NCI-H1417 (cell line): ENCODE results near the gene COPRS.
"Not testable (repeated sequence)": the region's sequence is repeated elsewhere in the genome, so short reads cannot be mapped to it uniquely, and the experiment has no call there.

ENCODE experiments used
- DNase-seq, 3 experiments: peaks; one replicate each; lab custom pipeline; 2025; lab: John Stamatoyannopoulos, UW

COPRS gene

DNA sequence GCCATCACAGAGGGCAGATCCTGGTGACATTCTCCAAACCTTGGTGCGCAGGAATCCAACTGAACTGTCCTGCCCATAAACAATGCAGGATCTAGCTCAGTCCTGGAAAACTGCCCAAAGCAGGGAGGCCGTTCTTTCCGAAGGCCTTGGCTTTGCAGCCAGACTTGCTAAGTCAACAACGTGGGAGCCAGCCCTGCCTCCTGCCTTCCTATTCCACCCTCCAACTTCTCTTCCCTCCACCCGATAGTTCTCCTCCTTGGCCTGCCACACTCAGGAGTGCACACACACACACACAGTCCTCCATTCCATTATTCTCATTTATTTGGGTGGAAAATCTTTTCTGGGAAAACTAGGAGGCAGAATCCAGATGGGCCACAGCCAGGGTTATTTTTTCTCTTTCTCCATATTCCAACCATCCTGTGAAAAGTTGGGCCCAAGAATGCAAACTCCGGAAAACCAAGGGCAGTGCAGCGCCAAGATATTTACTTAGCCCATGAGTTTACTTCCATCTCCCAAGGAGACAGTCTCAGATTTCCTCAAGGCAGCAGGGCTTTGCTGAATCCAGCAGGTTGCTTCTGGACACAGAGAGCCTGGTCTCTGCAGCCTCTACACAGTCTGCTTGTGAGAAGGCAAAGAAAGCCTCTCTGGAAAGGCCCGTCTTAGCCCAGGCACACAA, 15.8 kb downstream of the COPRS start:
- no peak for DNase-seq

DNA sequence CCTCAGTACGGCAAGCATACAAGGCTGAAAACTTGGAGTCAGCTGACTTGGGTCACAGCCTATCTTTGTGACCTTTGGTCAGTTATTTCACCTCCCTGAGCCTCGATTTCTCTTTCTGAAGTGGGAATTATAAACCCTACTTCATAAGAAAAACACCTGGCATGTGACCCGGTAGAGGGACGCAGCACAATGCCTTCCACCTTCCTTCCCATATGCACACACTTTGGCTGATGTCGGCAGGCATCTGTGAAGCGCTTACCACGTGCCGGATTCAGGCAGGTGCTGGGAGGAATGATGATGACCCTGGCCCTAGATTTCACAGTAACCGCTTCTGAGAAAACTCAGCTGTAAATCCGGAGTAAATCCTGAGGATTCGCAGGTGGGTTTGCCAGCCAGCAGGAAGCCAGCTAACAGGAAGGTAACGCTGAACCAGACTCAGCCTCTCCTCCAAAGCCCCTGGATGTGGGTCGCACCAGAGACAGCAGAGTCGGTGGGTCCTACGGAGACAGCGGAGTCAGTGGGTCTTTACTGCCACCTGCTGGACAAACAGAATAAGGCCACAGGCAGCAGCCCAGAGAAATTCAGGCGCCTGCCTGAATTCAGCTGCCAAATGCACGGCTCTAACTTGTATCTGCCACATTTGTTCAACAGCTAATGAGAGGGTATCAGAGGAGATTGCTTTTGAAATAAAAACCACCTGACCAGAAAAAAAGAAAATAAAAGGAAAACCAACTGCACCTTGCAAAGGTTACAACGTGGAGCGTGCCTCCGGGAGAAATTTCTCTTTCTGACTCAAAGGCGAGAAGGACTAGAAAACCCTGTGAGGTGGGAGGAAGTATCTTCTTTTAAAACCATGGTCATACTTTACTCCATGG, 16.6 kb downstream of the COPRS start:
- DNase-seq = peak; percentile 56 to 91 (median 69)

DNA sequence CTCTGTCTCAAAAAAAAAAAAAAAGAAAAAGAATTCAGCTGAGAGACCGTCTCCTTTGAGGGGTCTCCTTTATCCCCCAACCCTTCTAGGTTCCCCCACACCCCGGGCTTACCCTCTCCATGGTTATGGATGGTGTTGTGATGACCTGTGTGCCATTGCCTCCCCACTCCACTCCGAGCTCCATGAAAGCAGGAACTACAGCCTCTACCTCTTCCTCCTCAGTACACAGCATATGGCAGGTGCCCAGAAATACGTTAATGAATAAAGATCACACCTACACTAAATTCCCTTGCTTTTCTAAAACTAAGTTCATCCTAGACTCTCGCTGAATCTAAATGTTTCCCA, 17.2 kb downstream of the COPRS start:
- DNase-seq = no peak

DNA sequence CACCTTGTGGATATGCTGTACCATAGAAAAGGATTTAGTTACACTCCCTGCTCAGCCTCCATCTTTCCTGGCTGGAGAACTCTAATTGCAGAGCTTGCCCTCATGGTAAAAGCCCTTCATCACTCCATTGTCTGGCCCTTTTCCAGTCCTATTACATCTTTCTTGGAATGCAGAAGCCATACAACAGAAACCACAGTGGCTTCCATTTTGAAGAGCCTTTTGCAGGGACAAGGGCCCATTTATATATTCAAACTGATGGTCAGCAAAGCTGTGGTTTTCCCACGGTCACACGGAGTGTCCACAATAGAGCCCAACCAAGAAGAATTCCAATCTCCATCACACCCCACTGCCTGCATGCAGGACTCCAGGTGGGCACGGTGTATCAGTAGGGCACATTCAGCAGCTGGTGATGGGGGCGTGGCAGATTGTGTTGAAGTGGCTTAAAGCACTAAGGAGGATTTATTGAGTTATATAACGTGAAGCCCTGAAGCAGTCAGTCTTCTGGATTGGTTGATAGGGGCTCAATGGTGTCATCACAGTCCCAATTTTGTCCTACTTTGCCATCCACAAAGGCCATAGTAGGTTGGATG, 20.3 kb downstream of the COPRS start:
- DNase-seq = peak in 2 of 3 experiments; percentile 8 to 25

- no peak for DNase-seq
Observed at GRCh38 chr17:31835984-31836383, 23.1 kb downstream of the COPRS start.

DNA sequence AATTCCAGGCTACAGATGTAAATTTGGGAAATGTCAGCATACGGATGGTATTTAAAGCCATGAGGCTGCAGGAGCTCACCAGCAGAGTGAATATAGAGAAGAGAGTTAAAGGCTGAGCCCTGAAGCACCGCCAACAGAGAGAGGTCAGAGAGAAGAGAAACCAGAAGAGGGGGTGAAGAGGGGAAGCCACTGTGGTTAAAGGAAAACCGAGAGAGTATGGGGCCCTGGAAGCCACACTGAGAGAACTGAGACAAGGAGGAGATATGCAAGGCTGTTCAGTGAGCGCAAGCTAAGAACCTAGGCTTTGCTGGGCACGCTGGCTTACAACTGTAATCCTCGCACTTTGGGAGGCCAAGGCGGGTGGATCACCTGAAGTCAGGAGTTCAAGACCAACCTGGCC, 24.6 kb downstream of the COPRS start:
- no peak for DNase-seq

GRCh38 chr17:31832746-31833145, 26.3 kb downstream of the COPRS start:
- no peak for DNase-seq

DNA sequence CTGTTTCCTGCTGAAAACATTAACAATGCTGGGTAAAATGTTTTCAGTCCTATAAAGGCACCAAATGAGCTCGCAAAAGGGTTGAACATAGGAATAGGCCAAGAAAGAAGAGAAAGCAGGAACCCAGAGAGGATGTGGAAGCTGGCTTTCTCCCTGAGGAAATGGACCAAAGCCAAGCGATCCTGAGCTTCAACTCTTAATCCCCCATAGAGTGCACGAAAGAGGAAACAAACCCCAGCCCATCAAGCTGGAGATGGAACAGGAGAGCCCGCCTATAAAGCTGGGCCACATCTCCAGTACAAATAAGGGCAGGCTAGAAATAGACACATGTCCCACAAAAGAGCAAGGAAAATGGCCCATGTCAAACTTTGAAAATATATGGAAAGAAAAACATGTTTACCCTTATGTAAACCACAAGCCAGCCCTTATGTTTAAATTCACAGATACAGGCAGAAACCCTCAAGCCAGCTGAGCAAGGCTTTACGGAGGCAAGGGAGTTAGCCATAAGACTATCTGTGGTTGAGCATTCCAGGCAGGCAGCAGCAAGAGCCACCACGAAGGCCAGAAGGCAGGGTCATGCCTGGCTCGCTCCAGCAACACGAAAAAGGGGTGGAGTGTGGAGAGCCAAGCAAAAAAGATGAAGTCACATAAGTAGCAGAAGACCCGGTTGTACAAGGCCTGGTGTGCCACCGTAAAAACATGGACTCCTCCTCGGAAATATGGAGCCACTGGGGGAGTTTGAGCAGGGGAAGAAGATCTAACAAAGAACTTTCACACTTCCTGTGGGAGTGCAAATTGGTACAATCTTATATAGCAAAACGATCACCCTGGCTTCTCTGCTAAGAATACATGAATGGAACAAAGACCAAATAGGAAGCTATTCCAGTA, 27.8 kb downstream of the COPRS start:
- no peak for DNase-seq

DNA sequence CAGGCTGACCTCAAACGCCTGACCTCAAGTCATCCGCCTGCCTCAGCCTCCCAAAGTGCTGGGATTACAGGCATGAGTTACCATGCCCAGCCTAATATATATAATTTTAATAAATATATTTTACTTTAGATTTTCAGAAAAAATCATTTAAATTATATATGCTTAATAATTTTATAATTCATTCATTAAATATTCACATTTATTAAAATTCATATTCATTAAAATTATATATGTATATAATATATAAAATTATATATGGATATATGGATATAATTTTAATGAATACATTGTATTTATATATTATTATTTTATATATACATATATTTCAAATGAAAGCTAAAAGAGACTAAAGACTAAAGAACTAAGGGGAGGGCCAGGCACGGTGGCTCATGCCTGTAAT, 29.4 kb downstream of the COPRS start:
- no peak for DNase-seq

DNA sequence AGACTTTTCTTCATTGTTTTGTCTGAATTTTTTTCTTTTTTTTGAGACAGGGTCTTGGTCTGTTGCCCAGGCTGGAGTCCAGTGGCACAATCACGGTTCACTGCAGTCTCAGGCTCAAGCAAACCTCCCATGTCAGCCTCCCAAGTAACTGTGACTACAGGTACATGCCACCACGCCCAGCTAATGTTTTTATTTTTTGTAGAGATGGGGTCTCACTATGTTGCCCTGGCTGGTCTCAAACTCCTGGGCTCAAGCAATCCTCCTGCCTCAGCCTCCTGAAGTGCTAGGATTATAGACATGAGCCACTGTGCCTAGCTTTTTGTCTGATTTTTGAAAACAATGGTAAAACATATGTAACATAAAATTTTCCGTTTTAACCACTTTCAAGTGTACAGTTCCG, 30.1 kb downstream of the COPRS start:
- not testable (repeated sequence) for DNase-seq

- no peak for DNase-seq
Observed at GRCh38 chr17:31825961-31826691, 32.9 kb downstream of the COPRS start.

DNA sequence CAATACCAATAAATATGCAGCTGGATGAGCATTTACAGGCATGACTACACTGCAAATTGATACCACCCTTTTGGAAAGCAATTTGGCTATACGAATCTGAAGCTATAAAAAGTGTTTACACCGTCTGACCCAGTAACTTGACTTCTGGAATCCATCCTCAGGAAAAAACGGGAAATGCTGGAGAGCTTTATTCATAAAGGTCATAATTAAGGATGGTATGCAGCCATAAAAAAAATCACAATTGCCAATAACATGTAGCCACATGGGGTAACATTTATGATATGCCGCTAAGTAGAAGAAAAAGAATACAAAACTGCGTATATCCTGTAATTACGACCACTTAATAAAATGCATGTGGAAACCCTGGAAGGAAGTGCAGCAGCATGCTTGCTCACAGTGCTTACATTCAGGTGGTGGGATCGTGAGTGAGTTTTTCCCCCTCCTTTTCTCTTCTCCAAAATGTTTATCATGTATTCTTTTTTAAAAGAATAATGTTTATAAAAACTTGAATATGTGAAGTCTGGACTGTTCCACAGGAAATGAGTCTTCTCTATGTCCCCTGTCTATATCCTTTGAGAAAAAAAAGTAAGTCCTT, 34.2 kb downstream of the COPRS start:
- peak in 1 of 3 experiments; percentile 47 for DNase-seq

DNA sequence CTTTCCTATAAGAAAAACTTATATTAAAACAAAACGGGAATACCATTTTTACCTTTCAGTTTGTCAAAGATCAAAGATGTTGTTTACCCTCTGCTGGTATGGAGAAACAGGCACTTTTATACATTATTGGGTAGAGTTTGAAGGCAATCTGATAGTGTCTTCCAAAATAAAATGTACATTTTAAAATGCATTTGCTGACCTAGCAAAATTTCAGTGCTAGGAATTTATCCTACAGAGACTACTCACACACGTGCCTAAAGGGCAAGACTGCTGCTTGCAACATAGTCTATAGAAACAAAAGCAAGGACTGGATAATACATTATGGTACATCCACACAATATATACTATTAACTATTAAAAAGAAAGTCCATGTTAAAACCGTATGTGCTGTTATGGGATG, 36.0 kb downstream of the COPRS start:
- DNase-seq = no peak

DNA sequence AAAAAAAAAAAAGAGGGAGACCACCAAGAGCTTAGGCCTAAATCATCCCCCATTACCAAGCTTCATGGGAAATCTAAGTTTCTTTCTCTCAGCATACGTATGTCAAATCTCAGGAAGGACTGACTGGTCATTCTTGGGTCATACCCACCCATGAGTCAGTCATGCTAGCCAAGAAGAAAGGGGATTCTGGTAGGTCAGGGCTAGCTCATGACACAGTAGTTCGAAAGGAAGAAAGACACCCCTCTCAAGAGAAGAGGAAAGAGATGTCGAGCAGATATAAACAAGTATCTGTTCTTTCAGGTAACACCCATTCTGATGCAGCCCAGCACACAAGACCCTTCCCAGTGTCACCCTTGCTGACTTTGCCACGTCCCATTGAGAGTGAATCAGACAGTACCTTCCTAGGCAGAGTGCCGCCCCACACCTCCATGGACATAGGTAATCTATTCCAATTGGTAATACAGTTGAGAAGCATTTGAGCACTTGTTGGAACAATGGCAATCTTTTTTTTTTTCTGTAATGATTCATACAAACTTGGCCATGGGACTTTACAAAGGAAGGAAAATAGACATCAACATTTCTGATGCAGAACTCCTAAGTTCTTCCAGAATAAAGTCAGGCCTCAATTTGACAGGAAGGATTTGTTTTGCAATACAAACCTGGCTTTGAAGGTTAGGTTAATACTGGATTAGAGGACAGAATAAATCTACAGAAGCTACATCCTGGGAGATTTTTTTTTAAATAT, 38.2 kb downstream of the COPRS start:
- DNase-seq = no peak

GRCh38 chr17:31819578-31819977, 39.5 kb downstream of the COPRS start:
- no peak for DNase-seq

GRCh38 chr17:31818863-31819262, 40.2 kb downstream of the COPRS start:
- DNase-seq = not testable (repeated sequence)

DNA sequence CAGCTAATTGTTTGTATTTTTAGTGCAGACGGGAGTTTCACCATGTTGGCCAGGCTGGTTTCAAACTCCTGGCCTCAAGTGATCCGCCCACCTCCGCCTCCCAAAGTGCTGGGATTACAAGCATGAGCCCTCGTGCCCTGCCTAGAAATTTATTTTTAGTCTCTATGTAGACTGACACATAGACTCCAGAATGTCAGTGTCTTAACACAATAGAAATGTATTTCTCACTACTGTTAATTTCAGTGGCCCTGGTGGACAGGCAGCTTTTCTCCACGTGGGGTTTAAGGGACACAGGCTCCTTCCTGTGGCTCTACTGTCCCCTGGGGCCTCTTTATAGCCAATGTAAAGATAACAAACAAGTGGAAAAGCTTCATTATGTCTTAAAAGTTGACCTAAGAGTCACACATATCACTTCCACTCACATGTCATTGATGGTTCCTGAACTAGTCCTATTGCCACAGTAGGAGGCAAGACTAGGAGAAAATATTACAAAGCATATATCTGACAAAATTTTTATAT, 43.8 kb downstream of the COPRS start:
- DNase-seq = no peak

DNA sequence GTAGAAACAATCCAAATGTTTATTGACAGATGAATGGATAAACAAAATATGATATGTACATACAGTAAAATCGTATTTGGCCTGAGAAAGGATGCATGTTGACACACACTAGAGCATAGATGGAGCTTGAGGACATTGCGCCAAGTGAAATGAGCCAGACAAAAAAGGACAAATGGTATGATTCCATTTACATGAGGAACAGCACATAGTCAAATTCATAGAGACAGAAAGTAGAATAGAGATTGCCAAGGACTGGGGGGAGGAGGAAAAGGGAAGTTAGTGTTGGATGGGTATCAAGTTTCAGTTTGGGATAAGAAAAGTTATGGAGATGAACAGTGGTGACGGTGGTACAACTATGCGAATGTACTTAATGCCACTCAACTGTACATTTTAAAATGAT, 47.9 kb downstream of the COPRS start:
- DNase-seq = no peak

DNA sequence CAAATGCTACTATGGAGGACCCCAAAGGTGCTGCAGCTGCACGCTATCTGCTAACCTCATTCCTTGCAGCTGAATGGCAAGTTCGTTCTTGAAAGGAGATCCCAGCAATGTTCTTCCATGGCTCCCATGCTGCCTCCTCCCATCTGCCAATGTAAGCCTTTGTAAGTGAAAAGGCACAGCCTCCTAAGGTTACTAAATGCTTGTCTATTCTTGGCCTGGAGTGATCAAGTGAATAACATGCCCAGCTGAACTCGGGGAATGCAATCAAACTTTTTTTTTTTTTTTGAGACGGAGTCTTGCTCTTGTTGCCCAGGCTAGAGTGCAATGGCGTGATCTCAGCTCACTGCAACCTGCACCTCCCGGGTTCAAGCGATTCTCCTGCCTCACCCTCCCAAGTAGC, 49.2 kb downstream of the COPRS start:
- not testable (repeated sequence) for DNase-seq

DNA sequence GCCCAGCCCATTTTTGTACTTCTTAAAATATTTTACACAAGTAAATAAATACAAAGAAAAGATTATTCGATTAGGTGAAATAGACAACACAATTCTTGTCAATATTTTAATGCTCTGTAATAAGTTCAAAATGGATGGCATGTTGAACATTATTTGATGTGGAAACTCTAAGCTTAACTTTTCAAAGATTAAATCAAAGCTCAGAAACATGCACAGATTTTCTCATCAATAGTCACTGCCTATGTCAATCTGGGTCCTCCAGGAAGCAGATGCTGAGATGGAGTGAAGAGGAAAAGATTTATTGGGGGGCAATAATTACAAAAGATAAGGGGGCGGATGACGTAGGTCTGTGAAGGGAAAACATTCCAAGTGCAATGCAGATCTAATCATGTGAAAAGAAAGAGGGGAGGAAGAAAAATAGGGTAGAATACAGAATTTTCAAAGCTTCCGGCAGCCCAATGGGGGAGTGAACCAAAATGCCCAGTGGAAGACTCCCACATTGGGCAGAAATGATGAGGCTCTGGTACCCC, 50.5 kb downstream of the COPRS start:
- DNase-seq = no peak
